Endothelial cell (in vitro differentiated cells): ENCODE data around the gene CSF2RB. TPM values are rescaled to one million over a fixed set of nuclear protein-coding genes. Genes with fewer than 3 reads are reported as not detected.

ENCODE experiments used
- DNase-seq: peaks from one replicate; pipeline ENCODE4 v3.0.0; 2021; ENCODE audit warnings: low spot score
- H3K27ac Mint-ChIP-seq: one replicate; pipeline ENCODE4 v1.8.0; 2021; ENCODE audit warnings: mixed read lengths, inconsistent platforms; ENCODE audit not compliant: unreplicated experiment
- H3K27me3 Mint-ChIP-seq: one replicate; pipeline ENCODE4 v1.8.0; 2021; ENCODE audit warnings: mild to moderate bottlenecking, moderate library complexity, mixed read lengths, inconsistent platforms; ENCODE audit not compliant: unreplicated experiment
- H3K36me3 Mint-ChIP-seq: one replicate; pipeline ENCODE4 v1.8.0; 2021; ENCODE audit warnings: mild to moderate bottlenecking, low read depth, mixed read lengths, inconsistent platforms; ENCODE audit not compliant: unreplicated experiment
- H3K4me1 Mint-ChIP-seq: one replicate; pipeline ENCODE4 v1.8.0; 2021; ENCODE audit warnings: mild to moderate bottlenecking, mixed read lengths, inconsistent platforms; ENCODE audit not compliant: unreplicated experiment
- H3K4me3 Mint-ChIP-seq: one replicate; pipeline ENCODE4 v1.8.0; 2021; ENCODE audit warnings: mild to moderate bottlenecking, mixed read lengths, inconsistent platforms; ENCODE audit not compliant: unreplicated experiment
- H3K9me3 Mint-ChIP-seq: one replicate; pipeline ENCODE4 v1.8.0; 2021; ENCODE audit warnings: mixed read lengths, inconsistent platforms; ENCODE audit not compliant: unreplicated experiment
- total RNA-seq: library from RNA; stranded (reverse); fragmentation: NEBNext Ultra II Directional; extraction: Animal tissue kit (Norgen Biotek cat#: 25700); gene quantifications from one replicate; pipeline ENCODE4 v1.2.1, GENCODE V29; 2021; ENCODE audit not compliant: unreplicated experiment
- TF ChIP-seq, protein P1 (sequence below): fragments of 200-600 bp; sonication (generic); IDR thresholded peaks from one replicate; pipeline ENCODE4 v1.5.0; 2021; ENCODE audit warnings: antibody characterized with exemption; ENCODE audit not compliant: unreplicated experiment

CSF2RB gene
- total RNA-seq, 1 donor from 2014 or later = 12.0 TPM

DNA sequence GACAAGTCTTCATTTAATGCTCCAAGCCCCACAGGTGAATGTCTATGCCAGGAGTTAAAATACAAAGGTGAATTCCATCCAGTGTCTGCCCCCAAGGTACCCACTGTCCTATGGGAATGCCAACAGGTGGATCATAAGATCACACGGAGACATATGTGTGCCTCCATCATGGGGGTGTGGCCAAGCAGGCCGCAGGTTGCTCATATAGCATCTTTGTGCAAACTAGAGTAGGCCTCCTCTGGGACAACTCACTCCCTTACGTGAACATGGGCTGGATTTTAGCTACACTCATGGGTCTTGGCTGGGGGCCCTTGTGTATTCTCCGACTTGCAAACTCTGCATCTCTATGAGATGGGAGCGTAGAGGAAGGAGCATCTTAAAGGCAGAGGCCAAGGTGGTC lies 45.7 kb upstream of the CSF2RB start:
- Mint-ChIP-seq H3K9me3 (no peaks in the 10 kb centered on the region), H3K36me3 (no peaks in the 10 kb centered on the region), H3K27ac (no peak overlapping the region), H3K27me3 (peaks cover 13% of the 10 kb centered on the region), H3K4me1 (no peaks in the 10 kb centered on the region), H3K4me3 (no peak overlapping the region)
- no peak for DNase-seq
- TF ChIP-seq, protein P1, sequence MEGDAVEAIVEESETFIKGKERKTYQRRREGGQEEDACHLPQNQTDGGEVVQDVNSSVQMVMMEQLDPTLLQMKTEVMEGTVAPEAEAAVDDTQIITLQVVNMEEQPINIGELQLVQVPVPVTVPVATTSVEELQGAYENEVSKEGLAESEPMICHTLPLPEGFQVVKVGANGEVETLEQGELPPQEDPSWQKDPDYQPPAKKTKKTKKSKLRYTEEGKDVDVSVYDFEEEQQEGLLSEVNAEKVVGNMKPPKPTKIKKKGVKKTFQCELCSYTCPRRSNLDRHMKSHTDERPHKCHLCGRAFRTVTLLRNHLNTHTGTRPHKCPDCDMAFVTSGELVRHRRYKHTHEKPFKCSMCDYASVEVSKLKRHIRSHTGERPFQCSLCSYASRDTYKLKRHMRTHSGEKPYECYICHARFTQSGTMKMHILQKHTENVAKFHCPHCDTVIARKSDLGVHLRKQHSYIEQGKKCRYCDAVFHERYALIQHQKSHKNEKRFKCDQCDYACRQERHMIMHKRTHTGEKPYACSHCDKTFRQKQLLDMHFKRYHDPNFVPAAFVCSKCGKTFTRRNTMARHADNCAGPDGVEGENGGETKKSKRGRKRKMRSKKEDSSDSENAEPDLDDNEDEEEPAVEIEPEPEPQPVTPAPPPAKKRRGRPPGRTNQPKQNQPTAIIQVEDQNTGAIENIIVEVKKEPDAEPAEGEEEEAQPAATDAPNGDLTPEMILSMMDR = no peak

DNA sequence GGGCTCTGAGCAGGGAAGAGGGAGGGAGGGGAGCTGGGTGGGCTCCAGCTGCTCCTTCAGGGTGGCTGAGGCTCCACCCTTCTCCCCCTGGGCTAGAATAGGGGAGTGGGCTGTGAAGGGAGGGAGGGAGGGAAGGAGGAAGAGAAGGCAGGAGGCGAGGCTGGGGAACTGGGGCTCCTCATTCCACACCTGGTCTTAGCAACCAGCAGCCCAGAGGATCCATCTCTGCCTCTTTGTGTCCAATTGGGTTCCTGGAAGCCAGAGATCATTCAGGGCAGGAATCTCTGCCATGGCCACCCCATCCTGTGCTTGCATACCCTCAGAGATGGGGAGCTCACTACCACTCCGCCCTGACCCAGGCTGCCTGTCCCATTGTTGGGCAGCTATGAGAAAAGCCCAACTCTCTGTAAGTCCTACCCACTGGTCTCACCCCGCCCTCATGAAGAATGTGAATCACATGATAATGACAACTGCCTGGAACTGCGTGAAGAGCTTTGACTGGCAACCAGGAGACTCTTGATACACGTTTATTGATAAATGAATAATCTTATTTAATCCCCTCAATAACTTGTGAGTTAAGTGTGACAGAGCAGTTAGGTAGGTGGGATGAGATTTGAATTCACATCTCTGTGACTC lies 44.8 kb upstream of the CSF2RB start:
- TF ChIP-seq, protein P1 = no peak
- no peak for DNase-seq
- Mint-ChIP-seq H3K4me1 (no peaks in the 10 kb centered on the region), H3K9me3 (no peaks in the 10 kb centered on the region), H3K27ac (no peak overlapping the region), H3K4me3 (no peak overlapping the region), H3K27me3 (peaks cover 10% of the 10 kb centered on the region), H3K36me3 (no peaks in the 10 kb centered on the region)

DNA sequence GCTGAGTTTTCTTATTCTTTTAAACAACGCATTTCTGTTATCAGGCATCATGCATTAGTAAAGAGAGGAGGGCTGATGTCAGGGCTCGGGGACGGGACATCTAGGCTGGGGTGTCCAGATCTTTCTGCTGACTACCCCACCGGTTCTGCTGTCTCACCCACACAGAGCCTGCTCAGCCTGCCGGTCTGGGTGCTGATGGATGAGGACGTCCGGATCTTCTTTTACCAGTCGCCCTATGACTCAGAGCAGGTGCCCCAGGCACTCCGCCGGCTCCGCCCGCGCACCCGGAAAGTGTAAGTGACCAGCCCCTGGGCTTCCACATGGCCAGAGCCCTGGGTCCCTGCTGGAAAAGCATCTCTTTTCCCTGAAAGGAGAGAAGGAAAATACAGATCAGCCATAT lies 43.2 kb upstream of the CSF2RB start:
- H3K4me3 Mint-ChIP-seq = no peak overlapping the region
- TF ChIP-seq, protein P1 = no peak
- peak overlapping the region; percentile 26 for H3K27ac Mint-ChIP-seq
- no peaks in the 10 kb centered on the region for H3K36me3 Mint-ChIP-seq
- no peak for DNase-seq
- peaks cover 13% of the 10 kb centered on the region for H3K27me3 Mint-ChIP-seq
- H3K4me1 Mint-ChIP-seq = peaks cover 2% of the 10 kb centered on the region
- H3K9me3 Mint-ChIP-seq = no peaks in the 10 kb centered on the region

DNA sequence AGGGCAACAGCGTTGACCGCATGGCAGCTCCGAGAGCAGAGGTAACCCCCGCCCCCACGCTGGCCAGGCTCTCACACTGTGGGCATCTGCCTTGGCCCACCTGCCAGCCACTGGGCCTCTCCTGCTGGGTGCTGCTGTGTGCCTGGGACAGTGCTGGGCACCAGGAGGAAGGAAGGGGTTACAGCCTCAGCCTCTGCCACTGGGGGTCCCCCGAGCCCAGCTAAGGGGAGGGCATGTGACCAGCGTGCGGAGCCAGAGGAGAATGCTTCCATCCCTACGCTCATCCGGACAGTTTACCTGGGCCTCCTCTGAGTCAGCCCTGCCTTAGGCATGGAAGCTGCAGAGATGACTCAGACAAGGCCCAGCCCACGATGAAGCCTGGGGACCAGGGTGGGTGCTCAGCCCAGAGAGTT lies 41.8 kb upstream of the CSF2RB start:
- H3K27ac Mint-ChIP-seq = no peak overlapping the region
- no peak for DNase-seq
- no peaks in the 10 kb centered on the region for H3K9me3 Mint-ChIP-seq

DNA sequence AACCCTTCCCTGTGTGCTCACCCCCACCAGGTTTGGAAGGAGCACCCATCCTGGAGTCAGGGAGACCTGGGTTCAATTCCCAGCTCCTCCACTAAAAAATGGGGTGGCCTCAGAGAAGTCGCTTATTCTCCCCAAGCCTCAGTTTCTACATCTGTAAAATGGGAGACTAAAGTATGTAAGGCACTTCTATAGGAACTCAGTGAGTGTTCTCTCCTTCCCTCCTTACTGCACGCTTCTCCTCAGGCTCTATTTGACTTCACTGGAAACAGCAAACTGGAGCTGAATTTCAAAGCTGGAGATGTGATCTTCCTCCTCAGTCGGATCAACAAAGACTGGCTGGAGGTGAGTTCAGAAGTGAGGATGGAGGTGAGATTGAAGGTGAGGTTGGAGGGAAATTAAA lies 41.3 kb upstream of the CSF2RB start:
- TF ChIP-seq, protein P1 = no peak
- no peak for DNase-seq
- Mint-ChIP-seq H3K27ac (no peak overlapping the region), H3K4me1 (peaks cover 2% of the 10 kb centered on the region), H3K36me3 (no peaks in the 10 kb centered on the region), H3K27me3 (peaks cover 10% of the 10 kb centered on the region), H3K4me3 (no peak overlapping the region), H3K9me3 (no peaks in the 10 kb centered on the region)

More for the DNA sequence above, 41.8 kb upstream of the CSF2RB start:
- Mint-ChIP-seq H3K27me3 (peaks cover 10% of the 10 kb centered on the region), H3K4me1 (peaks cover 2% of the 10 kb centered on the region), H3K4me3 (no peak overlapping the region), H3K36me3 (no peaks in the 10 kb centered on the region)
- TF ChIP-seq, protein P1 = no peak
